CD4-positive, CD25-positive, alpha-beta regulatory T cell (primary cell): ENCODE data around the gene FKBP9. TPM values are rescaled to one million over a fixed set of nuclear protein-coding genes. Genes with fewer than 3 reads are reported as not detected.
A peak's percentile ranks its signal among the peaks of the same experiment; 100 is the strongest.
"Not testable (repeated sequence)": the region's sequence is repeated elsewhere in the genome, so short reads cannot be mapped to it uniquely, and the experiment has no call there.

Experiments
- ATAC-seq, 2 donors: fragments of 150-1000 bp; cut with Tn5 transposase; one replicate each; pipeline ENCODE4 v1.10.0; 2021; ENCODE audit warnings: low read depth in 2 of 2, moderate number of reproducible peaks in 2 of 2, moderate library complexity in 1 of 2
- DNase-seq, 3 donors: peaks; one replicate each; pipeline versions ENCODE4 v3.0.0 to v3.0.0-alpha.2; 2012 to 2022; ENCODE audit warnings: mixed read lengths in 1 of 3
- H3K27ac ChIP-seq: one replicate; pipeline ENCODE4 v1.7.0; 2013; ENCODE audit warnings: mild to moderate bottlenecking, low read length; ENCODE audit not compliant: insufficient read depth, poor library complexity, severe bottlenecking
- H3K27me3 ChIP-seq: one replicate; pipeline ENCODE4 v1.7.0; 2013; ENCODE audit warnings: low read length; ENCODE audit not compliant: control insufficient read depth, insufficient read depth
- H3K36me3 ChIP-seq: one replicate; pipeline ENCODE4 v1.7.0; 2013; ENCODE audit warnings: mild to moderate bottlenecking, low read length, moderate library complexity; ENCODE audit not compliant: control insufficient read depth, insufficient read depth
- H3K4me1 ChIP-seq: 2 replicates; pipeline ENCODE4 v1.7.0; 2013; ENCODE audit warnings: mild to moderate bottlenecking, low read length; ENCODE audit not compliant: insufficient read depth, control insufficient read depth, poor library complexity, severe bottlenecking
- H3K4me3 ChIP-seq: one replicate; pipeline ENCODE4 v1.7.0; 2013; ENCODE audit warnings: low read depth, mild to moderate bottlenecking, low read length, moderate library complexity
- H3K9me3 ChIP-seq, 2 experiments: 1 replicate in 1 of 2; 2 replicates in 1 of 2; pipeline ENCODE4 v1.7.0; 2013; ENCODE audit warnings: low read length in 2 of 2, mild to moderate bottlenecking in 1 of 2, moderate library complexity in 1 of 2; ENCODE audit not compliant: control insufficient read depth in 2 of 2
- H3K27ac Mint-ChIP-seq, 3 donors: one replicate each; pipeline ENCODE4 v1.8.0; 2020 to 2022; ENCODE audit warnings: mild to moderate bottlenecking in 3 of 3, mixed read lengths in 3 of 3, moderate library complexity in 2 of 3
- H3K27me3 Mint-ChIP-seq: one replicate; pipeline ENCODE4 v1.8.0; 2022; ENCODE audit warnings: mild to moderate bottlenecking, mixed read lengths
- H3K36me3 Mint-ChIP-seq: one replicate; pipeline ENCODE4 v1.8.0; 2020; ENCODE audit warnings: mixed read lengths
- H3K4me1 Mint-ChIP-seq, 4 donors: one replicate each; pipeline ENCODE4 v1.8.0; 2020 to 2022; ENCODE audit warnings: mixed read lengths in 4 of 4, mild to moderate bottlenecking in 1 of 4
- H3K4me3 Mint-ChIP-seq, 4 donors: one replicate each; pipeline ENCODE4 v1.8.0; 2020 to 2022; ENCODE audit warnings: mild to moderate bottlenecking in 4 of 4, mixed read lengths in 4 of 4, moderate library complexity in 3 of 4
- H3K9me3 Mint-ChIP-seq, 7 donors: one replicate each; pipeline ENCODE4 v1.8.0; 2020 to 2022; ENCODE audit warnings: mixed read lengths in 7 of 7, mild to moderate bottlenecking in 3 of 7, moderate library complexity in 2 of 7
- polyA plus RNA-seq, 4 donors: library from polyadenylated mRNA; unstranded; fragments of 300-500 nt; fragmentation: Illumina TruSeq; gene quantifications; one replicate each; pipeline ENCODE4 v1.2.3, GENCODE V29; 2021
- total RNA-seq: library from RNA; stranded (reverse); gene quantifications from one replicate; pipeline ENCODE4 v1.2.3, GENCODE V29; 2022

Gene FKBP9
- total and polyA plus RNA-seq, 5 donors from 2014 or later = 0.07 to 0.37 TPM; not detected in 3

DNA sequence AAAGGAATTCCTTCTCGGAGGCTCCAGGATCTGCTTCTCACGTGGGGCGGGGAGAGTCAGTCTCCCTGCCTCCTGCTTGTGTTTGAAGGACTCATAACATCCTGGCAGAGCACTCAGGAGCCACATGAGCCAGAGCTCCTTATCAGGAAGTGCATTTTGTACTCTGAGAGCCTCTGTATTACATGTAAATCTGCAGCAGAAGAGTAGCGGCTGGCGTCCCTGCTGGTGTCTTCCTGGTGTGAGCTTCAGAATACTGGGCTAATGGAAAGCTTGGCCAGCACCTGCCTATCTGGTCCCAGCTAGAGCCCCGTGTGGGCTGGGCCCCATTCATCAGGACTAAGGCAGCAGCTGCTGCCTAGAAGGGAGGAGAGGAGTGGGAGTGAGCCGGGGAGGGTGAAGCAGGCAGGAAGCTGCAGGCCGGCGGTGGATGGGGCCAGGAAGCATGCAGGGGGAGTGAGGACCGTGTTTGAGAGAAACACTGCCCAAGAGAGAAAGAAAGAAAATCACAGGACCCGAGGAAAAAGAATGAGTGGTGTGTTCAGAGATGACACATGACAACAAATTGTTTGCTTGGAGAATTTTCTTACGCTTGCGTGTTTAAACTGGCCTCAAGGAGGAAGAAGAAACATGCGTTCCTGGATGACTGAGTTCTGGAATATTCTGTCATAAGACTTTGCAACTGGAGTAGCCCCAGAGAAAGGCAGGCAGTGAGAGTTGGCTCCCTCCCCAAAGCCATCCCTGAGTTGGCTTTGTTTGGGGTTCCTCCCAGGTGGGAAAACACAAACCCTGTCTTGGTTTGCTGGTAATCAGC is 41.3 kb downstream of the FKBP9 start:
- not testable (repeated sequence) for H3K36me3 ChIP-seq, H3K4me1 ChIP-seq, DNase-seq, H3K27me3 ChIP-seq, H3K36me3 Mint-ChIP-seq, H3K9me3 ChIP-seq, H3K27ac Mint-ChIP-seq, H3K4me3 ChIP-seq, H3K27me3 Mint-ChIP-seq, H3K27ac ChIP-seq, H3K9me3 Mint-ChIP-seq, ATAC-seq
- Mint-ChIP-seq H3K4me3 (peak overlapping the region in 1 of 4 donors; percentile 21), H3K4me1 (peaks cover 0 to 11% (median 4%) of the 10 kb centered on the region in 4 donors)

DNA sequence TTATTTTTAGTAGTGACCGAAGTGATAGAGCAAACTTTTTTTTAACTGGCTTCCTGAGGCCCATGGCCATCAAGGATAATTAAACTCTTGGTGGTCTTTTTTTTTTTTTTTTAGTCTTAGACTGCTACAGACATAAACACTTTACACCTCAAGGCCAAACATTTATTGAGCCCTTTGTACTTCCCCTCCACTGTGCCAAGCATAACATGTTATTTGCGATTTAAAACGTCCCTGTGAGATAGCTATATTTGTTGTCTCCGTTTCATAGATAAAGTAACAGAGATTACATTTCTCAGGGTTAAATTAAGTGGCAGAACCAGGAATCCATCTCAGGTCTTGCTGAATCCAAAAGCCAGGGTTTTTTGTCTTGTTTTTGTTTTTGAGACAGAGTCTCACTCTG is 42.1 kb downstream of the FKBP9 start:
- DNase-seq, H3K27me3 ChIP-seq, H3K9me3 ChIP-seq, H3K36me3 ChIP-seq, H3K4me1 ChIP-seq, ATAC-seq, H3K27ac ChIP-seq, H3K9me3 Mint-ChIP-seq, H3K27ac Mint-ChIP-seq, H3K36me3 Mint-ChIP-seq, H3K27me3 Mint-ChIP-seq, H3K4me3 Mint-ChIP-seq, H3K4me3 ChIP-seq: not testable (repeated sequence)
- H3K4me1 Mint-ChIP-seq = peaks cover 0 to 11% (median 4%) of the 10 kb centered on the region in 4 donors

DNA sequence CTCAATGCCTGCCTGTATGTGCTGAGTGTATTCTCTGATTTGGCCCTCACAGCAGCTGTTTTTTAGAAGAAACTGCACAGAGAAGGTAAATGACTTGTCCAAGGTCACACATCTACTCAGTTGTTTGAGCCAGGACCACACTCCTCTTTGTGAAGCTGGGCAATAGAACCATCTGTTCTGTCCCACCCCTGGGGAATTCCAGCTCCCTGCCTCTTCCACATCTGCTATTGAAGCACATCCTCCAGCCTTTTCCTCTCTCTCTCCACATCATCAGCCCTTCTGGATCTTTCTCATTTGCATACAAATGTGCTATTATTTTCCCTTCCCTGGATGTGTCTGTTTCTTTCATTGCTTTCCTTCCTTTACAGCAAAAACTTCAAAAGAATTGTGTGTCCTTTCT is 45.9 kb downstream of the FKBP9 start:
- H3K4me3 Mint-ChIP-seq, ATAC-seq, DNase-seq, H3K9me3 ChIP-seq, H3K9me3 Mint-ChIP-seq, H3K4me3 ChIP-seq, H3K27me3 ChIP-seq, H3K27me3 Mint-ChIP-seq, H3K4me1 ChIP-seq, H3K36me3 Mint-ChIP-seq, H3K27ac Mint-ChIP-seq, H3K27ac ChIP-seq, H3K36me3 ChIP-seq: not testable (repeated sequence)
- peaks cover 0 to 11% (median 4%) of the 10 kb centered on the region in 4 donors for H3K4me1 Mint-ChIP-seq

DNA sequence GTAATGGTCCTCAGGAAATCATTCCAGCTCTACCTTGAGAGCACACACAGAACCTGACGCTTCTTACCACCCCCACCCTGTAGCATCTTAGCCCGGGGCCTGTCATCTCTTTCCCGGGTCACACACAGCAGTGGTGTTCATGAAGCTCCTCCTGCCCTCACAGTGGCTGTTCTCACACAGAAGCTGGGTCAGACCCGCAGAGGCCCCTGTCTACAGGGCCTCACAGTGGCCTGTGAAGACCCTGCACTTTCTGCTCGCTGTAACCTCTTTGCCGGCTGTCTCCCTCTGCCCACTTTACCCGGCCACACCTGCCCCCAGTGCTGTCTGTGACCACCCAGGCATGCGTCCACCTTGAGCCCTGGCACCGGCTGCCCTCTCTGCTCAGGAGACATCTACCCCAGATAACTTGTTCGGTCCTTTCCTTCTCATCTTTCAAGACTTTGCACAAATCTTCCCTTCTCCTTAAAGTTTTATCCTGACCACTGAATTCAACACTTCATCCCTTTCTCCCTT is 46.9 kb downstream of the FKBP9 start:
- not testable (repeated sequence) for H3K4me1 Mint-ChIP-seq, H3K9me3 ChIP-seq, H3K4me1 ChIP-seq, DNase-seq, H3K27ac ChIP-seq, ATAC-seq, H3K27me3 Mint-ChIP-seq, H3K27me3 ChIP-seq, H3K36me3 ChIP-seq, H3K4me3 ChIP-seq, H3K9me3 Mint-ChIP-seq, H3K27ac Mint-ChIP-seq, H3K36me3 Mint-ChIP-seq
- peak overlapping the region in 1 of 4 donors; percentile 28 for H3K4me3 Mint-ChIP-seq

DNA sequence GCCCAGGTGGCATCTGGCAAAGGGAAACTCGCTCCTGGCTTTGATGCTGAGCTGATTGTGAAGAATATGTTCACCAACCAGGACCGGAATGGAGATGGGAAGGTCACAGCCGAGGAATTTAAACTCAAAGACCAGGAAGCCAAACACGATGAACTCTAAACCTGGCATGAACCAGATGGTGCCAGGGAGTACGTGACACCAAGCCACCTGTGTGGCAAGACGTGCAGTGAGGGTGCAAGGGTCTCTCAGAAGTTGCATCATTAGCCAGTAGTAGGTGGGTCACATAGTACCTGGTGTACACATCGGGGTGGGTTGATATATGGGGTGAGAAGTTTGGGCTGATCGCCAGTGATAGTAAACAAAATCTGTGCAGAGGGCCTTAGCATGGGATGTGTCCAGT is 48.0 kb downstream of the FKBP9 start:
- H3K27me3 ChIP-seq, H3K27ac ChIP-seq, H3K36me3 ChIP-seq, H3K36me3 Mint-ChIP-seq, H3K4me3 Mint-ChIP-seq, H3K27me3 Mint-ChIP-seq, DNase-seq, ATAC-seq, H3K4me3 ChIP-seq, H3K9me3 Mint-ChIP-seq, H3K4me1 Mint-ChIP-seq, H3K9me3 ChIP-seq, H3K4me1 ChIP-seq: not testable (repeated sequence)
- peak overlapping the region in 1 of 3 donors; percentile 38 for H3K27ac Mint-ChIP-seq

DNA sequence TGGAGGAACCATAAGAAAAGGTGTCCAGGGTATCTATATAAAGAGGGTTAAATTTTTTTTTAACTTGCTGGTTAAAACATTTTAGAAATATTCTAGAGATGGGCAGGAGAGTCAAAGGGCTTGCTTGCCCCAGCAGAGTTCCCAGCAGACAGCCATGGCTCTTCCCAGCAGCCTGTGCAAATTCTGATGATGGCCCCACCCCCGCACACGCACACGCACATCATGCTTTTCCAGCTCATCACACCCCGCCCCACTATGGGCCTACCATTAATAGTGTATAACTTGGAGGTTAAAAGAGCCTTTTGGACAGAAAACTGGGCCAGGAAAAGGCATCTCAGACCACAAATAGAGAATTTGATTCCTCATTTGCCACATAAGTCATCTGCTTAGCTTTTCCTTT is 48.5 kb downstream of the FKBP9 start:
- not testable (repeated sequence) for H3K4me3 Mint-ChIP-seq, DNase-seq, H3K4me1 Mint-ChIP-seq, H3K9me3 ChIP-seq, H3K27ac ChIP-seq, H3K9me3 Mint-ChIP-seq, H3K36me3 ChIP-seq, H3K27me3 Mint-ChIP-seq, H3K27me3 ChIP-seq, H3K4me3 ChIP-seq, H3K4me1 ChIP-seq, H3K27ac Mint-ChIP-seq, ATAC-seq
- H3K36me3 Mint-ChIP-seq = peaks cover 11% of the 10 kb centered on the region

DNA sequence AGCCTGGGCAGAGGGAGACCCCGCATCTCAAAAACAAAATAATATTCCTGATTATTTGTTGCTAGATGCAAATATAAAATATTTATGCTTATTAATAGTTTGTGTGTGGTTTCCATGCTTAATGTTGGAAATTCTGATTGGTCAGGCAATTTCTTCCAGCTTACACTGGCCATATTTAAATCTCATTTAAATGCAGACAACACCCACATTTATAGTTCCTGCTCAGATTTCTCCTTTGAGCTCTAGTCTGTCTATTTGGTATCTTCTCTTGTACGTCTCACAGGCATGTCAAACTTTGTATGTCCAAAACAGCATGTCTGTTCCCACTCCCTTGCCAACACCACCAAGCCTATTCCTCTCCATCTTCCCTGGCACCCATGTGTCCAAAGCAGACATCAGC is 52.5 kb downstream of the FKBP9 start:
- no peaks in the 10 kb centered on the region for H3K27me3 ChIP-seq
- DNase-seq (no peak), ATAC-seq (no peak)
- H3K4me1 ChIP-seq = no peaks in the 10 kb centered on the region
- H3K27ac ChIP-seq = no peak overlapping the region
- H3K9me3 ChIP-seq = no peaks in the 10 kb centered on the region
- peak overlapping the region; percentile 9 to 38 (median 19) for H3K27ac Mint-ChIP-seq
- H3K36me3 Mint-ChIP-seq = peaks cover 39% of the 10 kb centered on the region
- peaks cover 27% of the 10 kb centered on the region for H3K36me3 ChIP-seq
- H3K4me3 Mint-ChIP-seq = no peak overlapping the region
- no peaks in the 10 kb centered on the region for H3K4me1 Mint-ChIP-seq
- H3K4me3 ChIP-seq = no peak overlapping the region
- H3K27me3 Mint-ChIP-seq = no peaks in the 10 kb centered on the region
- H3K9me3 Mint-ChIP-seq = no peaks in the 10 kb centered on the region

DNA sequence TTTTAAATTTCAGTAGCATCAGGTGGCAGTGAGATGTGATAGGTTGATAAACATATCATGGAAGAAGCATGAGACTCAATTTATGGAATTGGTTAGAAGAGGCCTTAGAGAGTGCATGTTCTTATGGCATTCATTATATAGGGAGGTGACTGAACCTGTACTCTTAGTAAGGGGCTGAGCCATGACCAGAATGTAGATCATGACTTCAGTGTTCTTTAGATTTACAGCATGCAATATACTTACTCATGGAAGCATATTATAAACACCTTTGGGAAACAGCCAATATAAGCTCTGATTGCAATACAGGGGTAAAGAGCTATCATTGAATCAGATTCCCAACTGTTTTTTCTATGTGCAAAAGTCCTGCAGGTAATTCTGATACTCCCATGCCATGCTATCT is 55.1 kb downstream of the FKBP9 start:
- Histone ChIP-seq H3K36me3 (peaks cover 47% of the 10 kb centered on the region), H3K9me3 (no peaks in the 10 kb centered on the region), H3K27me3 (no peaks in the 10 kb centered on the region), H3K4me3 (no peak overlapping the region), H3K4me1 (no peaks in the 10 kb centered on the region), H3K27ac (no peak overlapping the region)
- H3K9me3 Mint-ChIP-seq = no peaks in the 10 kb centered on the region
- ATAC-seq (peak in 1 of 2 donors; percentile 40), DNase-seq (no peak)
- peaks cover 49% of the 10 kb centered on the region for H3K36me3 Mint-ChIP-seq
- no peak overlapping the region for H3K4me3 Mint-ChIP-seq
- H3K27ac Mint-ChIP-seq = no peak overlapping the region
- no peaks in the 10 kb centered on the region for H3K27me3 Mint-ChIP-seq
- no peaks in the 10 kb centered on the region for H3K4me1 Mint-ChIP-seq
